ENCODE data around the gene EPN3. TPM values are rescaled to one million over a fixed set of nuclear protein-coding genes. Genes with fewer than 3 reads are reported as not detected.

EPN3 gene
- total RNA-seq, 1 experiment from 2014 or later: 17.8 TPM

DNA sequence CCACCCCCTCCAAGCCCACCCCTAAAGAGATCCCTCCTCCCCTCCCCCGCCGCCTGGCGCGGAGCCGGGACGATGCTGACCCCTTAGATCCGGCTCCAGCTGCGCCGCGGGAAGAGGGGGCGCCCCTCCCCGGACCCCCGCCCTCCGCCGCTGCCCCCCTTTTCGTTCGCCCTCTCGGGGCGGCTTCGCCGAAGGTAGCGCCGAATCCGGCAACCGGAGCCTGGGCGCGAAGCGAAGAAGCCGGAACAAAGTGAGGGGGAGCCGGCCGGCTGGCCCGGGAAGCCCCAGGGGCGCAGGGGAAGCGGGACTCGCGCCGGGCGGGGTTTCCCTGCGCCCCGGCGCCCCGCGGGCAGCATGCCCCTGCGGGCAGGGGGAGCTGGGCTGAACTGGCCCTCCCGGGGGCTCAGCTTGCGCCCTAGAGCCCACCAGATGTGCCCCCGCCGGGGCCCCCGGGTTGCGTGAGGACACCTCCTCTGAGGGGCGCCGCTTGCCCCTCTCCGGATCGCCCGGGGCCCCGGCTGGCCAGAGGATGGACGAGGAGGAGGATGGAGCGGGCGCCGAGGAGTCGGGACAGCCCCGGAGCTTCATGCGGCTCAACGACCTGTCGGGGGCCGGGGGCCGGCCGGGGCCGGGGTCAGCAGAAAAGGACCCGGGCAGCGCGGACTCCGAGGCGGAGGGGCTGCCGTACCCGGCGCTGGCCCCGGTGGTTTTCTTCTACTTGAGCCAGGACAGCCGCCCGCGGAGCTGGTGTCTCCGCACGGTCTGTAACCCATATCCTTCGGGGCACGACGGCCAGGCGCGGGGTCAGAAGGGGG is 28.6 kb downstream of the EPN3 start:
- intact Hi-C loops (cut with micrococcal nuclease): no loop called here
- H3K27me3 ChIP-seq (ENCODE audit: insufficient read depth, low read length): no peaks in the 10 kb centered on the region

More for the DNA sequence above, 28.6 kb downstream of the EPN3 start:
- peak overlapping the region; percentile 100 for H3K4me2 ChIP-seq (ENCODE audit: low read length)
- ChIA-PET CTCF (interaction anchor here (1.3 to 2.3 kb wide), 6 partner anchors 11 to 134 kb away, joined by 4 to 22 read pairs (median 5); no protein-coding TSS in a partner anchor), RAD21 (ENCODE audit: low non-redundant PET in 1 of 2, low total read pairs in 2 of 2, uncharacterized antibody in 2 of 2, unreplicated experiment in 2 of 2) (interaction anchor here (0.6 to 1.4 kb wide), 3 partner anchors 10 to 67 kb away, joined by 3 to 4 read pairs (median 4); no protein-coding TSS in a partner anchor), POLR2A (interaction anchor here (1.8 kb wide), 1 partner anchor 11 kb away, joined by 8 read pairs; no protein-coding TSS in a partner anchor)
- no peaks in the 10 kb centered on the region for H4K20me1 ChIP-seq (ENCODE audit: insufficient read depth)
- TF ChIP-seq CEBPB (IDR thresholded peaks at IDR 0.05; ENCODE audit: low read depth) (no peak), ZNF274 (IDR thresholded peaks at IDR 0.05; ENCODE audit: low read depth, low read length) (no peak), JUND (IDR thresholded peaks at IDR 0.05) (no peak), RAD21 (IDR thresholded peaks at IDR 0.05; ENCODE audit: low read depth) (no peak), CBX3 (IDR thresholded peaks at IDR 0.05; ENCODE audit: low read depth) (no peak), EZH2phosphoT487 (IDR thresholded peaks at IDR 0.05; ENCODE audit: borderline replicate concordance) (no peak), SRF (IDR thresholded peaks at IDR 0.05; ENCODE audit: low read depth) (no peak), ZFX (IDR thresholded peaks at IDR 0.05) (no peak), SIN3A (IDR thresholded peaks at IDR 0.05; ENCODE audit: low read depth) (no peak), EZH2 (IDR thresholded peaks at IDR 0.05) (no peak), EGR1 (IDR thresholded peaks at IDR 0.05; ENCODE audit: low read depth) (no peak), YY1 (IDR thresholded peaks at IDR 0.05; ENCODE audit: extremely low read depth, insufficient replicate concordance, low read depth, low read length) (no peak), FOSL1 (IDR thresholded peaks at IDR 0.05; ENCODE audit: low read depth) (no peak), POLR2AphosphoS5 (IDR thresholded peaks at IDR 0.05; ENCODE audit: low read depth, low read length) (no peak), ELF1 (IDR thresholded peaks at IDR 0.05; ENCODE audit: borderline replicate concordance, low read depth) (no peak), POLR2A (IDR thresholded peaks at IDR 0.05; ENCODE audit: borderline replicate concordance, extremely low read depth, insufficient read depth, insufficient read length) (no peak)
- TF ChIP-seq, protein P1, sequence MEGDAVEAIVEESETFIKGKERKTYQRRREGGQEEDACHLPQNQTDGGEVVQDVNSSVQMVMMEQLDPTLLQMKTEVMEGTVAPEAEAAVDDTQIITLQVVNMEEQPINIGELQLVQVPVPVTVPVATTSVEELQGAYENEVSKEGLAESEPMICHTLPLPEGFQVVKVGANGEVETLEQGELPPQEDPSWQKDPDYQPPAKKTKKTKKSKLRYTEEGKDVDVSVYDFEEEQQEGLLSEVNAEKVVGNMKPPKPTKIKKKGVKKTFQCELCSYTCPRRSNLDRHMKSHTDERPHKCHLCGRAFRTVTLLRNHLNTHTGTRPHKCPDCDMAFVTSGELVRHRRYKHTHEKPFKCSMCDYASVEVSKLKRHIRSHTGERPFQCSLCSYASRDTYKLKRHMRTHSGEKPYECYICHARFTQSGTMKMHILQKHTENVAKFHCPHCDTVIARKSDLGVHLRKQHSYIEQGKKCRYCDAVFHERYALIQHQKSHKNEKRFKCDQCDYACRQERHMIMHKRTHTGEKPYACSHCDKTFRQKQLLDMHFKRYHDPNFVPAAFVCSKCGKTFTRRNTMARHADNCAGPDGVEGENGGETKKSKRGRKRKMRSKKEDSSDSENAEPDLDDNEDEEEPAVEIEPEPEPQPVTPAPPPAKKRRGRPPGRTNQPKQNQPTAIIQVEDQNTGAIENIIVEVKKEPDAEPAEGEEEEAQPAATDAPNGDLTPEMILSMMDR (IDR thresholded peaks at IDR 0.05 in 2 of 3, conservative IDR thresholded peaks at IDR 0.05 in 1 of 3; ENCODE audit: borderline replicate concordance in 1 of 3, insufficient read depth in 1 of 3, low read depth in 2 of 3, low read length in 2 of 3): no peak
- TF ChIP-seq, protein P2, sequence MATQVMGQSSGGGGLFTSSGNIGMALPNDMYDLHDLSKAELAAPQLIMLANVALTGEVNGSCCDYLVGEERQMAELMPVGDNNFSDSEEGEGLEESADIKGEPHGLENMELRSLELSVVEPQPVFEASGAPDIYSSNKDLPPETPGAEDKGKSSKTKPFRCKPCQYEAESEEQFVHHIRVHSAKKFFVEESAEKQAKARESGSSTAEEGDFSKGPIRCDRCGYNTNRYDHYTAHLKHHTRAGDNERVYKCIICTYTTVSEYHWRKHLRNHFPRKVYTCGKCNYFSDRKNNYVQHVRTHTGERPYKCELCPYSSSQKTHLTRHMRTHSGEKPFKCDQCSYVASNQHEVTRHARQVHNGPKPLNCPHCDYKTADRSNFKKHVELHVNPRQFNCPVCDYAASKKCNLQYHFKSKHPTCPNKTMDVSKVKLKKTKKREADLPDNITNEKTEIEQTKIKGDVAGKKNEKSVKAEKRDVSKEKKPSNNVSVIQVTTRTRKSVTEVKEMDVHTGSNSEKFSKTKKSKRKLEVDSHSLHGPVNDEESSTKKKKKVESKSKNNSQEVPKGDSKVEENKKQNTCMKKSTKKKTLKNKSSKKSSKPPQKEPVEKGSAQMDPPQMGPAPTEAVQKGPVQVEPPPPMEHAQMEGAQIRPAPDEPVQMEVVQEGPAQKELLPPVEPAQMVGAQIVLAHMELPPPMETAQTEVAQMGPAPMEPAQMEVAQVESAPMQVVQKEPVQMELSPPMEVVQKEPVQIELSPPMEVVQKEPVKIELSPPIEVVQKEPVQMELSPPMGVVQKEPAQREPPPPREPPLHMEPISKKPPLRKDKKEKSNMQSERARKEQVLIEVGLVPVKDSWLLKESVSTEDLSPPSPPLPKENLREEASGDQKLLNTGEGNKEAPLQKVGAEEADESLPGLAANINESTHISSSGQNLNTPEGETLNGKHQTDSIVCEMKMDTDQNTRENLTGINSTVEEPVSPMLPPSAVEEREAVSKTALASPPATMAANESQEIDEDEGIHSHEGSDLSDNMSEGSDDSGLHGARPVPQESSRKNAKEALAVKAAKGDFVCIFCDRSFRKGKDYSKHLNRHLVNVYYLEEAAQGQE (IDR thresholded peaks at IDR 0.05; ENCODE audit: low read depth): no peak
- TF ChIP-seq, protein P3, sequence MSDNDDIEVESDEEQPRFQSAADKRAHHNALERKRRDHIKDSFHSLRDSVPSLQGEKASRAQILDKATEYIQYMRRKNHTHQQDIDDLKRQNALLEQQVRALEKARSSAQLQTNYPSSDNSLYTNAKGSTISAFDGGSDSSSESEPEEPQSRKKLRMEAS (IDR thresholded peaks at IDR 0.05): no peak
- TF ChIP-seq, protein P4, sequence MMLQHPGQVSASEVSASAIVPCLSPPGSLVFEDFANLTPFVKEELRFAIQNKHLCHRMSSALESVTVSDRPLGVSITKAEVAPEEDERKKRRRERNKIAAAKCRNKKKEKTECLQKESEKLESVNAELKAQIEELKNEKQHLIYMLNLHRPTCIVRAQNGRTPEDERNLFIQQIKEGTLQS (IDR thresholded peaks at IDR 0.05): no peak
- H3K4me1 ChIP-seq (ENCODE audit: control insufficient read depth in 1 of 2, insufficient read depth in 2 of 2, low read length in 2 of 2): peaks cover 6 to 18% of the 10 kb centered on the region in 2 experiments; a peak in 3 of 4 replicates
- DNase-seq (ENCODE audit: low read depth, low spot score) (no peak), ATAC-seq (no peak)
- H3K9me3 ChIP-seq (ENCODE audit: control insufficient read depth in 1 of 2, insufficient read depth in 1 of 2, low read depth in 1 of 2, low read length in 2 of 2): no peaks in the 10 kb centered on the region
- H2AFZ ChIP-seq (ENCODE audit: low read depth, low read length, poor library complexity, severe bottlenecking): no peak overlapping the region
- no peaks in the 10 kb centered on the region for H3K36me3 ChIP-seq (ENCODE audit: control insufficient read depth in 1 of 2, insufficient read depth in 2 of 2, low read length in 2 of 2)
- H3K79me2 ChIP-seq (ENCODE audit: insufficient read depth, low read length): no peaks in the 10 kb centered on the region
- no peak overlapping the region; the same call in 1 of the 2 replicates for H3K27ac ChIP-seq (ENCODE audit: low read depth, low read length)
- H3K9ac ChIP-seq (ENCODE audit: low read length): peak overlapping the region; percentile 62; the same call in 1 of the 2 replicates
- BruUV-seq (replicated peaks): no TSS peak
- H3K4me3 ChIP-seq (replicated peaks in 1 of 2; ENCODE audit: low read depth in 1 of 2, low read length in 2 of 2): peak overlapping the region in 1 of 2 experiments; percentile 68; a peak in 3 of 4 replicates
- H3K9me2 ChIP-seq (ENCODE audit: insufficient read depth): no peaks in the 10 kb centered on the region
